SU-DHL-6 (cell line): ENCODE results near the gene SWSAP1.

Experiments used
- H2AFZ ChIP-seq: fragments of 200-600 bp; sonication (generic); 2 replicates; pipeline ENCODE4 v1.6.1; 2014; ENCODE audit warnings: low read depth, mild to moderate bottlenecking, moderate library complexity, mixed read lengths, antibody characterized with exemption, low read length; ENCODE audit not compliant: severe bottlenecking
- H3F3A ChIP-seq: fragments of 200-600 bp; shearing (Covaris generic); 2 replicates; pipeline ENCODE4 v1.6.0; 2016; ENCODE audit warnings: antibody characterized with exemption, mild to moderate bottlenecking; ENCODE audit not compliant: insufficient read depth
- H3K27ac ChIP-seq: fragments of 200-600 bp; sonication (generic); 2 replicates; pipeline ENCODE4 v1.5.1; 2016; ENCODE audit warnings: low read depth, mild to moderate bottlenecking, low read length, moderate library complexity, mixed read lengths
- H3K27me3 ChIP-seq: fragments of 200-600 bp; sonication (generic), shearing (Covaris generic); 2 replicates; pipeline ENCODE4 v1.6.0; 2014; ENCODE audit warnings: mild to moderate bottlenecking, low read length
- H3K36me3 ChIP-seq: fragments of 200-600 bp; sonication (generic); 2 replicates; pipeline ENCODE4 v1.6.1; 2014; ENCODE audit warnings: mild to moderate bottlenecking, low read length, mixed read lengths
- H3K4me2 ChIP-seq: fragments of 300-600, 200-600 bp; shearing (Covaris generic), sonication (generic); 2 replicates; pipeline ENCODE4 v1.6.0; 2014; ENCODE audit warnings: low read length, low read depth, mild to moderate bottlenecking; ENCODE audit not compliant: poor library complexity, severe bottlenecking
- H3K4me3 ChIP-seq: fragments of 200-600 bp; sonication (generic); 2 replicates; pipeline ENCODE4 v1.5.1; 2014; ENCODE audit warnings: antibody characterized with exemption, low read length, mild to moderate bottlenecking, mixed read lengths; ENCODE audit not compliant: insufficient read depth, poor library complexity, severe bottlenecking
- H3K79me2 ChIP-seq: fragments of 200-600 bp; sonication (generic); 2 replicates; pipeline ENCODE4 v1.6.1; 2014; ENCODE audit warnings: mild to moderate bottlenecking, low read length, moderate library complexity; ENCODE audit not compliant: insufficient read depth
- H3K9ac ChIP-seq: fragments of 200-600 bp; sonication (generic); 2 replicates; pipeline ENCODE4 v1.7.0; 2014; ENCODE audit warnings: mild to moderate bottlenecking, low read length
- H3K9me2 ChIP-seq: fragments of 200-600 bp; sonication (generic); replicated peaks from 2 replicates; pipeline ENCODE4 v1.6.1; 2014; ENCODE audit warnings: low read length; ENCODE audit not compliant: insufficient read depth
- H3K9me3 ChIP-seq: fragments of 200-600 bp; sonication (generic); 2 replicates; pipeline ENCODE4 v1.6.1; 2014; ENCODE audit warnings: low read length, mixed read lengths; ENCODE audit not compliant: insufficient read depth
- H4K20me1 ChIP-seq: fragments of 200-600 bp; sonication (generic); 2 replicates; pipeline ENCODE4 v1.6.1; 2014; ENCODE audit warnings: low read depth, mild to moderate bottlenecking, antibody characterized with exemption, low read length, moderate library complexity, mixed read lengths
- CTCF ChIP-seq: fragments of 200-600 bp; sonication (generic); IDR thresholded peaks from one replicate; pipeline ENCODE4 v1.5.1; 2017; ENCODE audit warnings: antibody characterized with exemption, mild to moderate bottlenecking, low read length, moderate library complexity; ENCODE audit not compliant: insufficient read depth, poor library complexity, severe bottlenecking
- EZH2phosphoT487 ChIP-seq: fragments of 200-600 bp; sonication (generic), shearing (Covaris generic); conservative IDR thresholded peaks from 2 replicates; pipeline ENCODE4 v1.6.1; 2018; ENCODE audit warnings: mild to moderate bottlenecking, antibody characterized with exemption, low read length, moderate library complexity, mixed read lengths

The SWSAP1 gene

GRCh38 chr19:11356676-11357550 is 17.6 kb upstream of the SWSAP1 start:
- Histone ChIP-seq H3K4me3 (no peak overlapping the region), H3F3A (no peaks in the 10 kb centered on the region), H2AFZ (no peak overlapping the region), H3K9me3 (no peaks in the 10 kb centered on the region), H3K4me2 (no peak overlapping the region), H3K36me3 (no peaks in the 10 kb centered on the region), H3K27ac (no peak overlapping the region), H3K9ac (no peak overlapping the region), H3K9me2 (no peaks in the 10 kb centered on the region), H4K20me1 (no peaks in the 10 kb centered on the region; the same call in 1 of the 2 replicates), H3K79me2 (no peaks in the 10 kb centered on the region), H3K27me3 (no peaks in the 10 kb centered on the region)
- no peak for TF ChIP-seq EZH2phosphoT487
- no peak for TF ChIP-seq CTCF

GRCh38 chr19:11359421-11359820 is 15.0 kb upstream of the SWSAP1 start:
- H3K27me3 ChIP-seq, result no peaks in the 10 kb centered on the region
- H3K79me2 ChIP-seq, result no peaks in the 10 kb centered on the region
- H3K9me2 ChIP-seq, result no peaks in the 10 kb centered on the region
- H2AFZ ChIP-seq, result no peak overlapping the region
- H3K36me3 ChIP-seq, result no peaks in the 10 kb centered on the region
- H3K9me3 ChIP-seq, result no peaks in the 10 kb centered on the region
- no peaks in the 10 kb centered on the region; the same call in 1 of the 2 replicates for H4K20me1 ChIP-seq
- H3F3A ChIP-seq, result no peaks in the 10 kb centered on the region
- H3K9ac ChIP-seq, result no peak overlapping the region
- H3K27ac ChIP-seq, result no peak overlapping the region
- H3K4me3 ChIP-seq, result no peak overlapping the region
- no peak overlapping the region for H3K4me2 ChIP-seq
- TF ChIP-seq EZH2phosphoT487 (no peak), CTCF (no peak)

- no peak overlapping the region for H3K27ac ChIP-seq
- no peaks in the 10 kb centered on the region for H3K79me2 ChIP-seq
- no peak overlapping the region for H3K4me3 ChIP-seq
- H3K9me2 ChIP-seq, result no peaks in the 10 kb centered on the region
- H4K20me1 ChIP-seq, result no peaks in the 10 kb centered on the region
- H3K9ac ChIP-seq, result no peak overlapping the region
- H3K27me3 ChIP-seq, result no peaks in the 10 kb centered on the region
- H3K9me3 ChIP-seq, result no peaks in the 10 kb centered on the region
- H3F3A ChIP-seq, result no peaks in the 10 kb centered on the region
- H3K4me2 ChIP-seq, result no peak overlapping the region
- TF ChIP-seq CTCF, result no peak
- no peak for TF ChIP-seq EZH2phosphoT487
- no peak overlapping the region for H2AFZ ChIP-seq
- no peaks in the 10 kb centered on the region for H3K36me3 ChIP-seq
Observed at GRCh38 chr19:11361037-11361770, 13.3 kb upstream of the SWSAP1 start.
